ENCODE measurements around the gene ACKR3. TPM values are rescaled to one million over a fixed set of nuclear protein-coding genes. Genes with fewer than 3 reads are reported as not detected.

Gene ACKR3
- total RNA-seq, 4 donors from 2014 or later, result 5.9 to 29.5 (median 24.5) TPM

DNA sequence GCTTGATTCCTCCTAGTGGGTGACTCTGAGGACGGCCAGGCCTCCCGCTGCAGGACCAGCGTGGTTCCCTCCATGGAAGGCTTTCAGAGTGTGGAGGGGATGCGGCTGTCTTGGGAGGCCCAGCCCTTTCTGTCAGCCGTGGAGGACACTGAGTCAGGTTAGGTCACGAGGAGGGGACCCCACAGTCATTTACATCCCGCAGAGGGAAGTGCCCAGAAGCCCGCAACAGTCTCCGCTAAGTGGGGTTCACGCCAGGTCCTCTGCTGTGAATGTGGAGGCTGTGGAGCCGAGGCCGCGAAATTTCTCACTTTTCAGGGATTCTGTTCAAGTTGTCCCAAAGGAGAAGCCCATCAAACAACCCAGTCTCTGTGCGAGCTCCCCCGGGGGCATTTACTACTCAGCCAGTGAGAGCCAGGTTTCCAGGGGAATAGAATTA is 8.8 kb downstream of the ACKR3 start:
- no peak for TF ChIP-seq POLR2A (IDR thresholded peaks at IDR 0.05)
- TF ChIP-seq, protein P1, sequence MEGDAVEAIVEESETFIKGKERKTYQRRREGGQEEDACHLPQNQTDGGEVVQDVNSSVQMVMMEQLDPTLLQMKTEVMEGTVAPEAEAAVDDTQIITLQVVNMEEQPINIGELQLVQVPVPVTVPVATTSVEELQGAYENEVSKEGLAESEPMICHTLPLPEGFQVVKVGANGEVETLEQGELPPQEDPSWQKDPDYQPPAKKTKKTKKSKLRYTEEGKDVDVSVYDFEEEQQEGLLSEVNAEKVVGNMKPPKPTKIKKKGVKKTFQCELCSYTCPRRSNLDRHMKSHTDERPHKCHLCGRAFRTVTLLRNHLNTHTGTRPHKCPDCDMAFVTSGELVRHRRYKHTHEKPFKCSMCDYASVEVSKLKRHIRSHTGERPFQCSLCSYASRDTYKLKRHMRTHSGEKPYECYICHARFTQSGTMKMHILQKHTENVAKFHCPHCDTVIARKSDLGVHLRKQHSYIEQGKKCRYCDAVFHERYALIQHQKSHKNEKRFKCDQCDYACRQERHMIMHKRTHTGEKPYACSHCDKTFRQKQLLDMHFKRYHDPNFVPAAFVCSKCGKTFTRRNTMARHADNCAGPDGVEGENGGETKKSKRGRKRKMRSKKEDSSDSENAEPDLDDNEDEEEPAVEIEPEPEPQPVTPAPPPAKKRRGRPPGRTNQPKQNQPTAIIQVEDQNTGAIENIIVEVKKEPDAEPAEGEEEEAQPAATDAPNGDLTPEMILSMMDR (IDR thresholded peaks at IDR 0.05), result no peak
- intact Hi-C loops (cut with DNase I), result no loop called here
- Histone ChIP-seq H3K36me3 (peaks cover 0 to 28% (median 12%) of the 10 kb centered on the region in 3 donors), H3K4me3 (no peak overlapping the region), H3K9me3 (no peaks in the 10 kb centered on the region), H3K27me3 (no peaks in the 10 kb centered on the region), H3K27ac (peak overlapping the region in 3 of 4 donors; percentile 59 to 76 (median 60)), H3K4me1 (peaks cover 0 to 60% (median 7%) of the 10 kb centered on the region in 3 donors)
- 70 to 85% methylated on average over 3 to 10 of the region's 15 CpGs for WGBS, 2 donors
- no peak for DNase-seq

DNA sequence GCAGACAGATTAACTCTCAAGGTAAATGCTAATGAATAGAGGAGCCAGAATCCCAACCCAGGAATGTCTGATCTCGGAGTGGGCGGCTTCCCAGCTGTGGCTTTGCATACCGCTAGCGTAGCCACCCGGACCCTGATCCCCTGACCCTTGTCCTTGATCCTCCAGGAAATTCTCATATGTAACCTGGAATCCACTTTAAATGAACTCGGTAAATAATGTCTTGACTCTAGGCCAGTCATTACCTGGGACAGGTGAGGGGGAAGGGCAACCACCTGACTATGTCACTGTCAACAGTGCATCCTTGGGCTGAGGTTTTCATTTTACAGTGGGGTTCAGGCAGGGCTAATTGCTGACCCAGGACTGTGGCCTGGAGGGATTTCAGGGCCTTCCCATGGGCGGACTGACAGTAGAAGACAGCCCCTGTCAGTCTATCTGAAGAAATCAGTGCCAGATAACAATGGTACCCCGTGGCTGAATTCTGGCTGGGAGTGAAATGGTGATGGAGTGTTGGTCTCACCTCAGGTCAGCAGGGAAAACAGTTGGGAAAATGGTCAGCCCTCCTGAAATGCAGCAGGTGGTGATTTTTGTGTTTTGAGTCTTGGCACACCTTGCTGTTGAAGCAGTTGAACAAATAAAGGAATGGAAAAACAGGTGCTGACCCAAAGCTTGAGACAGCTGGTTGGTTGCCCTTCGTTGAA is 9.6 kb downstream of the ACKR3 start:
- H3K9me3 ChIP-seq, result no peaks in the 10 kb centered on the region
- DNase-seq, result no peak
- peak overlapping the region in 3 of 4 donors; percentile 59 to 76 (median 60) for H3K27ac ChIP-seq
- TF ChIP-seq, protein P1 (IDR thresholded peaks at IDR 0.05), result no peak
- no peak for TF ChIP-seq POLR2A (IDR thresholded peaks at IDR 0.05)
- peaks cover 0 to 28% (median 12%) of the 10 kb centered on the region in 3 donors for H3K36me3 ChIP-seq
- peaks cover 0 to 52% (median 0%) of the 10 kb centered on the region in 3 donors for H3K4me1 ChIP-seq
- intact Hi-C loops (cut with DNase I), result no loop called here
- H3K27me3 ChIP-seq, result no peaks in the 10 kb centered on the region
- no peak overlapping the region for H3K4me3 ChIP-seq
- WGBS, 2 donors, result 74 to 82% methylated on average over 7 to 9 of the region's 9 CpGs

DNA sequence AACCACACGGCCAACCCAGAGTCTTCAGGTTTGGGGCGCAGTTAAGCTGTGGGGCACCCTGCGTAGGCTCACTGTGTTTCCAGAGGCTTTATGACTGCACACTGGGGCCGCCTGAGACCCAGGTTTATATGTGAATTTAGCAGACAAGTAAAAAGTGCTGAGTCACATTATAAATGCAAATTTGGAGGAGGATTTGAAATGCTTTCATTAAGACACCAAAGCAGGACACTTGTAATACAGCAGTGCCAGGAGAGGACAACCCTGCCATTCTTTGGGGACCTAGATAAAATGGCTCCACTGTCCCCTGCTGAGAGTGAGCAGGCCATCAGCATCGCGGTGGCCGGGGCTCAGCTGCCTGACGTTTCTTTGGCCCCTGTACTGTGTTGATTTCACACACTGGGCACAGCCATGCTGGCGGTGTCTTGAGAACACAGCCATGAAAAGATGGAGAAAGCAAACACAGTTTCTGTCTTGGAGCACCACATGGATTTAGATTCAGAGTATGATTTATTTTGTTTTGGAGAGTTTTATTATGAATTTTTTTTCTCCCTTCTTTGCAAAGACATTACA is 10.2 kb downstream of the ACKR3 start:
- DNase-seq, result no peak
- intact Hi-C loops (cut with DNase I), result no loop called here
- no peak overlapping the region for H3K4me3 ChIP-seq
- TF ChIP-seq POLR2A (IDR thresholded peaks at IDR 0.05), result no peak
- TF ChIP-seq, protein P1 (IDR thresholded peaks at IDR 0.05), result no peak
- WGBS, 2 donors, result 69 to 72% methylated on average over 5 to 9 of the region's 9 CpGs
- peaks cover 0 to 28% (median 12%) of the 10 kb centered on the region in 3 donors for H3K36me3 ChIP-seq
- H3K27me3 ChIP-seq, result no peaks in the 10 kb centered on the region
- H3K27ac ChIP-seq, result peak overlapping the region in 3 of 4 donors; percentile 59 to 76 (median 60)
- peaks cover 0 to 46% (median 0%) of the 10 kb centered on the region in 3 donors for H3K4me1 ChIP-seq
- H3K9me3 ChIP-seq, result no peaks in the 10 kb centered on the region

DNA sequence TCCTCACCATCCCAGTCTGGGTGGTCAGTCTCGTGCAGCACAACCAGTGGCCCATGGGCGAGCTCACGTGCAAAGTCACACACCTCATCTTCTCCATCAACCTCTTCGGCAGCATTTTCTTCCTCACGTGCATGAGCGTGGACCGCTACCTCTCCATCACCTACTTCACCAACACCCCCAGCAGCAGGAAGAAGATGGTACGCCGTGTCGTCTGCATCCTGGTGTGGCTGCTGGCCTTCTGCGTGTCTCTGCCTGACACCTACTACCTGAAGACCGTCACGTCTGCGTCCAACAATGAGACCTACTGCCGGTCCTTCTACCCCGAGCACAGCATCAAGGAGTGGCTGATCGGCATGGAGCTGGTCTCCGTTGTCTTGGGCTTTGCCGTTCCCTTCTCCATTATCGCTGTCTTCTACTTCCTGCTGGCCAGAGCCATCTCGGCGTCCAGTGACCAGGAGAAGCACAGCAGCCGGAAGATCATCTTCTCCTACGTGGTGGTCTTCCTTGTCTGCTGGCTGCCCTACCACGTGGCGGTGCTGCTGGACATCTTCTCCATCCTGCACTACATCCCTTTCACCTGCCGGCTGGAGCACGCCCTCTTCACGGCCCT is 11.2 kb downstream of the ACKR3 start:
- peaks cover 0 to 28% (median 12%) of the 10 kb centered on the region in 3 donors for H3K36me3 ChIP-seq
- no peaks in the 10 kb centered on the region for H3K9me3 ChIP-seq
- peaks cover 0 to 40% (median 0%) of the 10 kb centered on the region in 3 donors for H3K4me1 ChIP-seq
- H3K27ac ChIP-seq, result no peak overlapping the region
- no peak for DNase-seq
- no peak for TF ChIP-seq POLR2A (IDR thresholded peaks at IDR 0.05)
- TF ChIP-seq, protein P1 (IDR thresholded peaks at IDR 0.05), result no peak
- H3K4me3 ChIP-seq, result no peak overlapping the region
- H3K27me3 ChIP-seq, result no peaks in the 10 kb centered on the region
- intact Hi-C loops (cut with DNase I), result no loop called here
- 94 to 96% methylated on average over 28 to 29 of the region's 29 CpGs for WGBS, 2 donors

DNA sequence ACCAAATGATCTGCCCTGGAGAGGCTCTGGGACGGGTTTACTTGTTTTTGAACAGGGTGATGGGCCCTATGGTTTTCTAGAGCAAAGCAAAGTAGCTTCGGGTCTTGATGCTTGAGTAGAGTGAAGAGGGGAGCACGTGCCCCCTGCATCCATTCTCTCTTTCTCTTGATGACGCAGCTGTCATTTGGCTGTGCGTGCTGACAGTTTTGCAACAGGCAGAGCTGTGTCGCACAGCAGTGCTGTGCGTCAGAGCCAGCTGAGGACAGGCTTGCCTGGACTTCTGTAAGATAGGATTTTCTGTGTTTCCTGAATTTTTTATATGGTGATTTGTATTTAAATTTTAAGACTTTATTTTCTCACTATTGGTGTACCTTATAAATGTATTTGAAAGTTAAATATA is 11.9 kb downstream of the ACKR3 start:
- intact Hi-C loops (cut with DNase I), result no loop called here

More for the DNA sequence above, 11.9 kb downstream of the ACKR3 start:
- Histone ChIP-seq H3K27ac (no peak overlapping the region), H3K27me3 (no peaks in the 10 kb centered on the region), H3K4me1 (peaks cover 0 to 33% (median 0%) of the 10 kb centered on the region in 3 donors), H3K9me3 (no peaks in the 10 kb centered on the region), H3K4me3 (no peak overlapping the region), H3K36me3 (peaks cover 0 to 28% (median 12%) of the 10 kb centered on the region in 3 donors)
- TF ChIP-seq, protein P1 (IDR thresholded peaks at IDR 0.05), result no peak
- no peak for TF ChIP-seq POLR2A (IDR thresholded peaks at IDR 0.05)
- no peak for DNase-seq
- 81 to 82% methylated on average over 5 to 7 of the region's 7 CpGs for WGBS, 2 donors

All from esophagus squamous epithelium (tissue), 5 donors.